H1 (cell line): Measurements from ENCODE around the gene CKB. TPM values are rescaled to one million over a fixed set of nuclear protein-coding genes. Genes with fewer than 3 reads are reported as not detected.

ENCODE experiments used
- CEBPB ChIP-seq: IDR thresholded peaks from 2 replicates; pipeline ENCODE4 v1.6.1; 2012; ENCODE audit warnings: low read depth, low read length
- CHD7 ChIP-seq: fragments of 300-600 bp; sonication (generic); IDR thresholded peaks from 2 replicates; pipeline ENCODE4 v1.7.1; 2012; ENCODE audit warnings: low read length, moderate library complexity, mild to moderate bottlenecking, inconsistent platforms; ENCODE audit not compliant: insufficient replicate concordance
- CREB1 ChIP-seq: IDR thresholded peaks from 2 replicates; pipeline ENCODE4 v1.6.1; 2012; ENCODE audit warnings: inconsistent platforms
- GTF2F1 ChIP-seq: IDR thresholded peaks from 2 replicates; pipeline ENCODE4 v1.6.1; 2012; ENCODE audit warnings: low read depth, low read length, improper control_type of control experiment, borderline replicate concordance
- HDAC6 ChIP-seq: IDR thresholded peaks from one replicate; pipeline ENCODE4 v1.7.1; 2012; ENCODE audit warnings: low read depth, mild to moderate bottlenecking, inconsistent platforms, low read length, moderate library complexity
- NRF1 ChIP-seq: IDR thresholded peaks from 2 replicates; pipeline ENCODE4 v1.6.1; 2011; ENCODE audit warnings: mild to moderate bottlenecking, low read depth, low read length, improper control_type of control experiment
- POLR2A ChIP-seq, 2 experiments: IDR thresholded peaks; 1 replicate in 1 of 2; 2 replicates in 1 of 2; pipeline ENCODE4 v1.6.1; 2011; ENCODE audit warnings: low read depth in 2 of 2, low read length in 2 of 2, mild to moderate bottlenecking in 2 of 2; ENCODE audit errors: control extremely low read depth in 1 of 2
- SIN3A ChIP-seq, 2 experiments: IDR thresholded peaks in 1 of 2; conservative IDR thresholded peaks in 1 of 2; 2 replicates each; pipeline ENCODE4 v1.6.1; 2011 to 2012; ENCODE audit warnings: low read length in 2 of 2, improper control_type of control experiment in 1 of 2, low read depth in 1 of 2, mild to moderate bottlenecking in 1 of 2
- SP4 ChIP-seq: IDR thresholded peaks from 2 replicates; pipeline ENCODE4 v1.6.1; 2012; ENCODE audit warnings: low read length, inconsistent platforms
- TAF7 ChIP-seq: optimal IDR thresholded peaks from 2 replicates; pipeline ENCODE3; 2011; ENCODE audit warnings: low read depth, mild to moderate bottlenecking, inconsistent platforms, low read length, moderate library complexity, borderline replicate concordance
- polyA plus RNA-seq, 7 experiments: library from polyadenylated mRNA; depleted of rRNA in 3 of 7; stranded (reverse) in 5 of 7; unstranded in 2 of 7; fragments of >200 nt in 5 of 7; fragments of 200-250 nt in 2 of 7; gene quantifications; 1 replicate in 5 of 7; 2 replicates in 1 of 7; 4 replicates in 1 of 7; pipeline versions ENCODE4 v1.2.1 to v1.2.3, GENCODE V29; 2011 to 2013; ENCODE audit warnings: missing spikeins in 2 of 7, mixed read lengths in 2 of 7
- total RNA-seq: library from RNA; stranded (reverse); fragmentation: NEBNext Ultra II Directional; extraction: Animal tissue kit (Norgen Biotek cat#: 25700); gene quantifications from 2 replicates; pipeline ENCODE4 v1.2.1, GENCODE V29; 2021

The CKB gene
- total and polyA plus RNA-seq, 2 of the 8 experiments (the other 6 are each of a cell fraction or from before 2014, with no cell fraction given): 538 to 950 TPM

- TF ChIP-seq SIN3A (conservative IDR thresholded peaks at IDR 0.05 in 1 of 2, IDR thresholded peaks at IDR 0.05 in 1 of 2; ENCODE audit: low read depth in 1 of 2, low read length in 2 of 2) (no peak), TAF7 (peak; percentile 95), GTF2F1 (0 out of 2 replicates have a peak, but pooled peaks have one; percentile 43), HDAC6 (no peak), SP4 (no peak), NRF1 (no peak), CHD7 (no peak), CEBPB (no peak), CREB1 (no peak), POLR2A (IDR thresholded peaks at IDR 0.05; ENCODE audit: control extremely low read depth in 1 of 2, low read depth in 2 of 2, low read length in 2 of 2) (peak in 1 of 2 experiments; percentile 94; a peak in 2 of 3 replicates)
These were observed at the start of gene CKB (continued) for GRCh38 chr14:103522649-103523574.
